HCEC 1CT (cell line): ENCODE data around the gene ANKRD39.
"Not testable (repeated sequence)": the region's sequence is repeated elsewhere in the genome, so short reads cannot be mapped to it uniquely, and the experiment has no call there.

Source experiments
- DNase-seq: peaks from one replicate; pipeline ENCODE4 v3.0.0-alpha.2; 2017

The ANKRD39 gene, protein sequence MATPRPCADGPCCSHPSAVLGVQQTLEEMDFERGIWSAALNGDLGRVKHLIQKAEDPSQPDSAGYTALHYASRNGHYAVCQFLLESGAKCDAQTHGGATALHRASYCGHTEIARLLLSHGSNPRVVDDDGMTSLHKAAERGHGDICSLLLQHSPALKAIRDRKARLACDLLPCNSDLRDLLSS

DNA sequence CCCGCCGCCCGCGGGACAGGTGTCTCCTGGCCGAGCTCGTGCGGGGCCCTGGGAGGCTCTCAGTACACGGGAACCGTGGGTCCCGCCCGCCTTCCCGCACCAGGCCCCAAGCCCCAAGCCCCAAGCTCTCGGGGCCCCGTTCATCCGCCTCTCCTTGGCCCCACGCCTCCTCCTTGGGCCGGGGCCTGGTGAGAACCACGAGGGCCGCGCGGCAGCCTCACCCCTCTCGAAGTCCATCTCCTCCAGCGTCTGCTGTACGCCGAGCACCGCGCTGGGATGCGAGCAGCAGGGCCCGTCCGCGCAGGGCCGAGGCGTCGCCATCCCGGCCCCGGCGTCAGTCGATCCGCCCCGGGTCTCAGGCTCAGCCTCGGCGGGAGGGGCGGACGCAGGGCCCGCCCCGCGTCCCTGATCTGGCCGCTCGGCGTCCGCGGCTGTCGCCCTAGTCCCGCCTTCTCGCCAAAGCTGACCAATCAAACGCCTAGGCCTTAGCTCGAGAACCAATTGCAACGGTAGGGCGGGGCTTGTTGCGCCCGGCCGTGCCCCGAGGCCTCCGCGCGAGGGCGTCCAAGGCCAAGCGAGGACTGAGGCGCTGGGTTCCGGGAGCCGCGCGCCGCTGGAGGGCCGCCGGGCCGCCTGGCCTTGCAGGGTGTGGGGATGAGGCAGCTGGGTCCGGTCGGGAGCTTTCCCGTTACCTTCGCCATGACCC lies at the start of gene ANKRD39:
ANKRD39 (minus strand) TSS at position 350 of the 706 bp plus-strand sequence; CDS start at position 321, 29 bp downstream.
- peak; percentile 98 for DNase-seq

DNA sequence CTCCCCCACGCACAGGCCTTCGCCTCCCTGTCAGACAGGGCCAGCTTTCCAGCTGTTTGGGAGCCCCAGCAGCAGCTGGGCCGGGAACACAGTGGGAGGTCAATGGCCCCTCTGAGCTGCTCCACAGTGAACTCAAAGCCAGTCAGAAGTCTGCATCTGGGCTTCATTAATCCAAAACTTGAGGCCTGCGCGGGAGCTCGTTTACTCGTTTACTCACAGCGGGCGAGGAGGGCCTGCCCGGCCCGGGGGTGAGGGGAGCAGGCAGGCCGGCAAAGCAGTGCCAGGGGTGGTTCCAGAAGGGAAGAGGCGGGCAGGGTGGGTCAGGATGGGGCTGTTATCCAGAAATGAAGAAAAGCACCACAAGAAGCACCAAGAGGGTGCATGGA lies 48.9 kb upstream of the ANKRD39 start:
- DNase-seq = no peak

DNA sequence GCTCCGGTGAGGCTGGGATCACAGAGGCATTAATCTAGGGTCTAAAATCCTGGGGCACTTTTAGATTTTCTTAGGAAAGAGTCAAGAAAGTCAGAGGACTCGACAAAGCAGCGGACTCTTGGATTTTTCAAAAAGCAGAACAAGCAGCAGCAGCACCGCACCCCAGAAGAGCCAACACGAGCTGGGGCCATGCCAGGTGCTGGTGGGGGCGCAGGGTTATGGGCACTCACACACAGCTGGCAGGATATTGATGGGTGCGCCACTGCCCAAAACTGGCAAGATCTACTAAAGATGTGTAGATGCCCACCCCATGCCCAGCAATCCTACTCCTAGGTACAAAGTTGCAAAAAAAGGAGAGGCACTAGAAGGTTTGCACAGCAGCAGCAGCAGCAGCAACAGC lies 46.0 kb upstream of the ANKRD39 start:
- DNase-seq = no peak

DNA sequence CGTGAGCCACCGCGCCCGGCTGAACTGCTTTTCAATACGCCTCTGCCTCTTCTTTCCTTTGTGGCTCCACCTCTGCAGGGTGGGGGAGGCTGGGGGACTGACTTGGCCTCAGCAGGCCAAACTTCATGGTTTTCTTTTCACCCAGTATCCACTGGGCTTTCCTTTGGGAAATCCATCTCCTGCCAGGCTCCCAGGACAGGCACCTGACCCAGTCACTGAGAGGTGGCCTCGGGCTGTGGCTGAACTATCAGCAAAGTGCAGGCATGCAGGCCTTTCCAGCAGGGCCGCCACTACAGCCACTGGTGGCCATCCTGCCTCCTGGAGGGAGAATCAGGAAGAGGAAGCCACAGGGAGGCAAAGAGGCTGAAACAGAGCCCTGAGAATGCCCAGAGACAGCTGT lies 45.5 kb upstream of the ANKRD39 start:
- no peak for DNase-seq

DNA sequence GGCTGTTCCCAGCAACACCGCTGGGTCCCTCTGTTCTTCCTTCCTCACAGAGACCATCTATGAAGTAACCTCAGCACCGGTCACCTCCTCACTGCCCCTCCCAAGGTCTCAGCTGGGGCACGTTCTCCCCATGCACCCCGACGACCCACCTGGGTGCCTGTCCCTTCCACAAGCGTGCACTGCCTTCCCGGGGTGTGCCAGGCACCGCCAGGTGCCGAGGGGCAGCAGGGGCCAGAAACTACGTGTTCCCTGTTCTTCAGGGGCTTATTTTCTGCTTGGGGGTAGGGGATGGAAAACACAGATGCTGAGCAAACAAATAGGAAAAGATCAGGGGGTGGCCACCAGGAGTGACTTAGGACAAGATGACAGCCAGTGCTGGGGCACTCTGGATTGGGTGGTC lies 42.4 kb upstream of the ANKRD39 start:
- DNase-seq = no peak

DNA sequence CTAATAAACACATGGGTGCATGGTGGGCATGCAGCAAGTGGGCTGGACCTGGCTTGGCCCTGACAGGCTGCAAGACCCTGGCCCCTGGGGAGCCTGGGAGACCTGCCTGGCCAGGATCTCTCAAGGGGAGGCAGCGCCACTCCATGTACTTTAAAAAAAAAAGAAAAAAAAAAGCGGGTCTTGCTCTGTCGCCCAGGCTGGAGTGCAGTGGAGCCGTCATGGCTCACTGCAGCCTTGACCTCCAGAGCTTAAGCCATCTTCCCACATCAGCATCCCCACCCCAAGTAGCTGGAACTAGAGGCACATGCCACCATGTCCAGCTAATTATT lies 41.6 kb upstream of the ANKRD39 start:
- no peak for DNase-seq

DNA sequence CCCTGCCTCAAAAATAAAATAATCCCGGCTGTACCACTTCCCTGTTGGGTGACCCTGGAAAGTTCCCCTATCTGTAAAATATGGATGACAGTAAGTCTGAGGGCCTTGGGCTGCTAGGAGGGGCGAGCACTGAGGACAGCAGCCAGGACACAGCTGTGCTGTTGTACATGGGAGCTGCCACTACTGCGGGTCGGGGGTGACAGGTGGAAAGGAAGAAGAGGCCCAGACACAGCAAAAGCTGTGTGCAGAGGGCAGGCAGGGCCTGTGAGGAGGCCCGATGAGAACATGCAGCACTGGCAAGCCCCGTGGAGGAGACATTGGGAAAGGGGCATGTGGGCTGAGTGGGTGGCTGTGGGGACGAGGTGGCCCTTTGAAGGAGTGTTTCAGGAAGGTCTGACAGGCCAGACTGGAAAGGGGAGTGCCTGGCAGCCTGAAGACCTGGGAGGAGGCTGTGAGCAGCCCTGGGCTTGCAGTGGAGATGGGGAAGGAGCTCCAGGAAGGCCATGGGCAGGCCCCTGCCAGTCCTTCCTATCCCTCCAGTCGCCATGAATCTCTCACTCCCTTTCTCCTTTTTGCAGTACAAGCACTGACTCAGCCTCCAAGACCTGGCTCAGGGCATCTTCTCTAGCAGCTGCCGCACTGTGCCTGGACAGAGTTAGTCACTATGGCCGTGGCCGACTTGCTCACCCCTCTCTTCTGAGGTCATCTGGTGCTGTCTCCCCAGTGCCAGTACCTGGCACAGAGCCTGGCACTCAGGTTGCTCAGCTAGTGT lies 41.0 kb upstream of the ANKRD39 start:
- DNase-seq = peak; percentile 37

DNA sequence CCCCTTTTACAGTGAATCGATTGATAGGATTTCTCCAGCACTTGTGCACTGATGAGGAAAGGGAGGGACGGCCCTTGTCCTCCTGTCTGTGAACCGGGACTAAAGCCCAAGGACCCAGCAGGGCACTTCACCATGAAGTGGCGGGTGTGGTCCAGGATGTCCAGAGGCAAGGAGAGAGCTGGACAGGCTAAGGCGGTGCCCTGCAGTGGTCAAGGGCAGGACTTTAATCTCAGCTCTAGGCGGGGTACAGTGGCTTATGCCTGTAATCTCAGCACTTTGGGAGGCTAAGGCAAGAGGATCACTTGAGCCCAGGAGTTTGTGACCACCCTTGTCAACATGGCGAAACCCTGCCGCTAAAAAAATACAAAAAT lies 40.3 kb upstream of the ANKRD39 start:
- no peak for DNase-seq

DNA sequence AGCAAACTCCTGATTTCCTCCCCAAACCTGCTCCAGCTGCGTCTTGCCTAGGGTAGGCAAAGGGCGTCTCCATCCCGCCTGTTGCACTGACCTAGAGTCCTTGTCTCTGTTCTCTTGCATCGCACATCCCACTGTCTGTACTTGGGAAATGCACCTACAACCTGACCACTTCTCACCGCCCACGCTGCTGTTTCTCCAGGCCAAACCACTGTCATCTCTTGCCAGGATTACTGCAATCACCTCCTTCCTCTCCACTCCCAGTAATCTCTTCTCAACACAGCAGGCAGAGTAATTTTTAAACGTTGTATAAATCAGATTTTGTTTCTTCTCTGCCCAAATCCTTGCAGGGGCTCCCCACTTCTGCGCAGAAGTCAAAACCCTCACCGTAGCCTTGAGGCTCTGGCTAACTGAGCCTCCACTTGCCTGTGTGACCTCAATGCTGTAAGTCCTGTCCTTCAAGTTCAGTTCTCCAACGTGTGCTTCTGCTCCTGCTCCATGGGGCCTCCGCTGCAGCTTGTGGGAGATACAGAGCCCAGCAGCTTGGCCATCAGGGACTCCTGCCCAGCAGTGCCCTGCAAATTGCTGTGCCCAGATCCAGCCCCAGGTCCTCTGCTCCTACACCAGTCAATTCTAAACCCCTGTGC lies 39.8 kb upstream of the ANKRD39 start:
- no peak for DNase-seq

DNA sequence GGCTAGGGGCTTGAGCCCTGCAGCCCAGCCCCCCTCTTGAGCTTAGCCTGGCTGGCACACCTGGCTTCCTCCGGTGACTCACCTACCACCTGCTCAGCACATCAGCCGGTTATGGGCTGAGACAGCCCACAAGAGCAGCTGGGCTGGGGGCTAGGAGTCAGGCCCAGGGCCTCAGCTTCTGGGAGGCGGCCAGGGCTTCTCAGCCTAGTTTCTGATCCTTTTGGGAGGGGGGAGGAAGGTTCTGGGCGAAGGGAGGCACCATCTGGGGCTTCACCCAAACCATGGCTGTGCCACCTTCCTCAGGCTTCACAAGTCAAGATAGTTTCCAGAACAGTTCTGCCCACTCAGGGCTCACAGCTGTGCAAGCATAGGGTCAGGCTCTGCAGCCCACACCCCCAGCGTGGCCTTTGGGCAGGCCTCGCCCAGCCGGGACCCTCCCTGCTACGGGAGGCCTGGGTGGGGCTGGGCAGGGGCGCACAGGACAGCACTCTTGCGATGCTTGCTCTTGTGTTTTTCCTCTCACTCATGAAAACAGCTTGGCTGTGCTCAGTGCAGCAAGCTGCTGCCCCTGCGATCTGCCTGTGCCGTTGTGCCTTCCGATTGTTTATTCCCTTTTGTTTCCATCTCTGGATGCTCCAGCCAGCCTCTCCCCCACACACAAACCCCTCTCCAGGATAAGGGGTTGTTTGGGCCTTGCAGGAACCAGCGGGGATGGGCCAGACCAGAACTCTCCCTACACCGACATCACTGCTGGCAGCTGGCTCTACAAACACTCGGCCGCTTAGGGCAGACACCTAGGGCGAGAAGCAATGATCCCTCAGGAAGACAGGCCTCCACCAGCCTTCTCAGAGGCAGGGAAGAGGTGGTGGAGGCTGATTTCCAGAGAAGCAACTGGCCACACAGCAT lies 38.2 kb upstream of the ANKRD39 start:
- DNase-seq = no peak

DNA sequence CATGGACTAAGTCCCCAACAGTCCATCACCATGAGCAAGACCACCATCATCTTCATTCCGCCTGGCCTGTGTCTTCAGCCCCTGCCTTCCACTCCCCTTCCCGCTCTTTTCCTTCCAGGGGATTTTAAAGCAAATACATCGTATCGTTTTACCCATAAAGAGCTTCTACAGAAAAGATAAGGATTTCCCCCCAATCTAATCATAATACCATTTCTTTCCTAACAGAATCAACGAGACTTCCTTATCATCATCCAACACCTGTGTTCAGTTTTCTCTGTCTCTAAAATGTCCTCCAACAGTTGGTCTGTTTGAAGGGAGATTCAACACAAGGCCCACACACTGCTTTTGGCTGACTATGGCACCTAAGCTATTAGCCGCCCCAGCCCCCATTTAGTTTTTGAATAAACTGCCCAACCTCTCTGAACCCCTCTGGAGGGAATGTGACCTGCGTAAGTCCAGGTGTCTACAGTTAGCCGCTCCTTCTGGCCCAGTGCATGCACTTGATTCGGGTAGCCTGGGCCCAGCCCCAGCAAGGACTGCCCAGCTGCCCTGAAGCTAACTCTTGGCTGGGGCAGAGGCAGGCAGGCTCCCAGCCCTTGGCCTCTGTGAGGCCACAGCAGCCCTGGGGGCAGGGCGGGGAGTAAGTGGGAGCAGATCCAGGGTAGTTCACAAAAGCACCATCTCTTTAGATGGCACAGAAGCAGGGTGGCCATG lies 37.4 kb upstream of the ANKRD39 start:
- no peak for DNase-seq

DNA sequence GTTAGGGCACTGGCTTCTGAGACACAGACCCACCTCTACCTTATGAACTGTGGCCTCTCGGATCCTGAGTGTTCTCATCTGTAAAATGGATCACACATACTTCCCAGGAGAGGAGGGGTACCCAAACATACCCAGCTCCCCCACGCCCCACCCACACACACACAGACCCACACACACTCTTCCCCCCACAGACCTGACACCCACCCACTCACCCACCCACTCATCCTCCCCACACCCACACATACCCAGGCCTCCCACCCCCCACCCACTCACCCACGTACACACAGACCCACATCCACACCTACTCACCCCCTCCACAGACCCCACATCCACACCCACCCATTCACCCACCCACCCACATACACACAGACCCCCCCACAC lies 36.3 kb upstream of the ANKRD39 start:
- no peak for DNase-seq

DNA sequence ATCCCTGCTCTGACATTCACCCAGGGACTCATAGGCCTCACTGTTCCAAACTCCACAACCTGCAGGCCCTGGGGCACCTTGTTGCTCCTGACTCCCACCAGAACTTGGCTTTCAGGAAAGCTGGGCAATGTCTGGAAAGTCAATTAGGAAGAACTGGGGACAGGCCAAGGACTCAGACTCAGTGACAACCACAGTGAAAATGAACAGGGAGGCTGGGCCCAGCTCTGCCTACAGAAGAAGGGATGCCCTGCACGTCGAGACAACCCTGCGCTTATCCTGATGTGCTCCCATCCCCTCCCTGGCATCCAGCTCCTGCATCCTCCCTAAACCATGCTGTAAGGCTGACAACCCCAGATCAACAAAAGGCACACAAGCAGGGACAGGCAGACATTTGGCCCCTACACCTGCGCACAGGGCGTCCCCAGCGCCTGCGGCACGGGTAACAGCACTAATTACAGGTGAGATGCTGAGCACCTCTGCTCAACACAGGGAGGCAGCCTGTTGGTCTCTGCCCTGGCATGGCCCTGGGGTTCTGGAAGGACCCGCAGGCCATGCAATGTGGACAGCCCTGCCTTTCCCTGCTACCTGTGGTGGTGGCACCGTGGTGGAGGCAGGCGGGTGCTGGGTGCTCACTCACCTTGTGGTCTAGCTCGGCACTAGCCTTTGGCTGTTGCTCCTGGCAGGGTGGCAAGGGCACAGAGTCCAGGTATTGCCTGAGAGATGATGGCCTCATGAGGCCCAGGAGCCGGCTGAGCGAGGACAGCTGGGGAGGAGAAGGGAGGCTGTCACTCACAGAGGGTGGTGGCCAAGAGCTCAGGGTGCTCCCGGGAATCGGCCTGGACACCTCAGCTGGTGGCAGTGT lies 35.7 kb upstream of the ANKRD39 start:
- no peak for DNase-seq

DNA sequence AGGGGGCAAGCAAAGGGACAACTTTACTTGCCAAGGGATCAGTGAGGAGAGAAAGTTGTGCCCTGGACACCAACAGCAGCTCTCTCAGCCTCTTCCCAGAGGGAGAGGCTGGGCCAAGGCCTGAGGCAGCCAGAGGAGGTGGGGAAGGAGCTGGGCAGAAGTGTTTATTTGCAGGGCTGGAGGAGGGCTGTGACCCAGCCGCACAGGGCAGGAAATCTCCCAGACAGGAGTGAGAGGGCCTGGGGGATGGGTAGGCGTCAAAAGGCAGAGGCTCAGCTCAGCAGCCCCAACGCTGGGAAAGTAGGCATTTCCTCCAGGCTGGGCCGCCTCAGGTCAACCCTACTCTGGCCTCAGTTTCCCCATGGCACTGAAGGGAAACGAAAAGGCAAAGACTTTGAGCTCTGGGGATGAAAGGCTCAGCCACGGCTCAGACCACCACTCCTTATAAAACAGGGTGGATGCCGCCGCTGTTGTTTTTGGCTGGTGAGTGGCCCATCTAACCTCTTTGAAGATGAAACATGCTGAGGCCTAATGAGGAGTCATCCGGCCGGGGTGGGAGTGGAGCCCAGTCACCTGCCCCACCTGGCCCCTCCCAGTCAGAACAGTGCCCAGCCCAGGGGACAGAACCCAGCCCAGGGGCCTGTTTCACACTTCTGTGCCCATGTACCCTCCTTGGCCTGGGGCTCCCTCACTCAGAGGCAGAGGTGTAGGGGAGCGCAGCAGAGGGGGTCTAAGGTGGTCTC lies 33.9 kb upstream of the ANKRD39 start:
- no peak for DNase-seq

DNA sequence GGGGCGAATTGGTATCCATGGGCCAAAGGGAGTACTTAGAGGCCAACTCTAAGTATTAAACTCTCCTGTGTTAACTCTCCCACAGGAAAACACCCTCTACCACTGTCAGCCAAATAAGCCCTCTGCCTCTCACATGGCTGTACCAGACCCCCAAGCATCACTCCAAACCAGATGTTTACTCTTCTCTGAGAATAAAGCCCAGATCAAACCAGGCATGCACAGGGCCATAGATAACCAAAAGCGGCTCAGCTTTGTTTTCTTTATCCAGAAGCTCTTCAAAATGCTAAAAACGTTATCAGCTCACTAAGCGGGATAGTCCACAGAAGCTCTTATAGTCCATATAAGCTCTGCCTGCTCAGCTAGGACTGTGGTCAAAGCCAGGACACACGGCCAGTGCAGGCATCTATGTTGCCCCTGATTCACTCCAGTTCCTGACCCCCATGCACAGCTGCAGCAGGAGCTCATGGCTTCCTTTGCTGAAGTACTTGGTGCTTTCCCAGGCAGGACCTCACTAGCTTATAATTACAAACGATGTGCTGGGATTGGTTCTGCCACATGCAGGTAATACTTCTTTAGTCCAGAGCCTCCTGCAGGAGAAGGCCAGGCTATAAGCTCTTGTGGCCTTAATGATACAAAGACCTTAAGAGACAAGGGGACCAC lies 33.0 kb upstream of the ANKRD39 start:
- no peak for DNase-seq

DNA sequence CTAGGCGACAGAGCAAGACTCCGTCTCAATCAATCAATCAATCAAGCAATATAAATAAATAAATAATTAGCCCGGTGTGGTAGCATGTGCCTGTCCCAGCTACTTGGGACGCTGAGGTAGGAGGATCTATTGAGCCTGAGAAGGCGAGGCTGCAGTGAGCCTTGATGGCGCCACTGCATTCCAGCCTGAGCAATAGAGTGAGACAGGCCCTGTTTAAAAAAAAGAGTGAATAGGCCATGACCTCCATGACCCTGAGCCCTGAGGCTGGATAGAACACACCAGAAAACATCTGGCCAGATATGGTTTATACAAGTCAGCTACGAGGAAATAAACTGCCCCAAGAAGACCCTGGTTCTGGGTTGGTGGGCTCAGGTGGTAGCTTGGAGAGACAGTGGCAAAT lies 32.4 kb upstream of the ANKRD39 start:
- DNase-seq = no peak

DNA sequence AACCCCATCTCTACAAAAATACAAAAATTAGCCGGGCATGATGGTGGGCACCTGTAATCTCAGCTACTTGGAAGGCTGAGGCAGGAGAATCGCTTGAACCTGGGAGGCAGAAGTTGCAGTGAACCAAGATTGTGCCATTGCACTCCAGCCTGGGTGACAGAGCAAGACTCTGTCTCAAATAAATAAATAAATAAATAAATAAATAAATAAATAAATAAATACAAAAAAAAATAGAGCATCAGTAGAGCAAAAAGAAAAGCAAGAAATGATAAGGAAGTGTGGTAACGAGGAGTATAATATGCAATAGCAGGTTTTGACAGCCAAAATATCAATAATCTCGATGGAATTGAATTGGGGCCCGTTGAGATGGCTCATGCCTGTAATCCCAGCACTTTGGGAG lies 31.7 kb upstream of the ANKRD39 start:
- not testable (repeated sequence) for DNase-seq

DNA sequence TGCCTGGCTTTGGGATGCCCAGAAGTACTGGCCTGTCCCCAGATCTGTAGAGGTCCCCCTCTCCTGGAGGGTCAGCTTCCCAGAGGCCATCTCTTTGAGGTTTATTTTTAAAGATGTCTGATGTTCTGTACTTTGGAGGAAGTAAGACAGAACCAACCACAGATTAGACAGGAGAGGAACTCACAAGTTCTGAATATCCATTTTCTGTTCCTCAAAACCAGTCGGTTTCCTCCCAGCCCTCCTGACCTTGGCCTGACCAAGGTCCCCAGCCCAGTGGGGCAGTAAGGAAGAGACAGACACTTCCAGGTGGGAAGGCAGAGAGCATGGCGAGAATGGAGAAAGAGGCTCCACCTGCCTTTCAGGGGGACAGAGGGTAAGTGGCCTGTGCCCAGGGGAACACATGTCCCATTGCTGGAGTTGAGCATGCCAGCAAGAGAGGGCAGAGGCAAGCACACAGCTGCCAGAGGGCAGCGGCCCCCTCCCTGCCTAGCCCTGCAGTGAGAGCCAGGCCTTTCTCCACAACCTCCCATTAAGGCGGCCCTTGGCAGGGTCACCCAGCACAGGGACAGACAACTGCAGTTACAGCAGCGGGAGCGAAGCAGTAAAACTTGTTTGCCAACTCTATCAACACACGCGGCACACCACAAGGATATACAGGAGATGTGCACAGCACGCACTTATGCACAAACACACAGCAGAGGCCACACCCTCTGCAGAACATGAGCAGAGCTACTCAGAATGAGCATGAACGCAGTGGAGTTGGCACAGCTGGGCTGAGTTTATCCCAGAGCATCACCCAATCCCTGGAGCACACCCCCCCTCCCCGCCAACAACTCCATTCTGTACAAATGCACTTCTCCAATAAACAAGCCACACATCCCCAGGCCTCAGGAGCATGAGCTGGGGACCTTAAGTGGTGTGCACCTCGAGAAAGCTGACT lies 30.5 kb upstream of the ANKRD39 start:
- no peak for DNase-seq
